GM19351 (cell line): ENCODE data around the gene PDF.

Experiments used
- ATAC-seq: cut with Tn5 transposase; IDR thresholded peaks from one replicate; pipeline ENCODE4 v1.9.1; 2021; ENCODE audit warnings: mild to moderate bottlenecking, moderate library complexity; ENCODE audit not compliant: unreplicated experiment

Gene PDF

GRCh38 chr16:69339289-69340094, 9.1 kb upstream of the PDF start, which contains the start of the genes COG8 and NIP7:
Gene COG8, minus strand, starts transcription at chr16:69339564. Its CDS starts 12 bp downstream, at chr16:69339552.
Gene NIP7, plus strand, starts transcription at chr16:69339772. Its CDS starts 58 bp downstream, at chr16:69339830.
- ATAC-seq, result peak; percentile 91

- no peak for ATAC-seq
These were observed 8.3 kb upstream of the PDF start for GRCh38 chr16:69338557-69339288.

GRCh38 chr16:69334696-69335095, 4.3 kb upstream of the PDF start:
- ATAC-seq, result no peak

- ATAC-seq, result peak; percentile 40
These were observed 761 bp downstream of the PDF start for GRCh38 chr16:69329369-69330285.

- no peak for ATAC-seq
These were observed 1.5 kb downstream of the PDF start for GRCh38 chr16:69328854-69329316.

- ATAC-seq, result no peak
These were observed 2.6 kb downstream of the PDF start for GRCh38 chr16:69327585-69328310.

GRCh38 chr16:69326172-69326873, 4.1 kb downstream of the PDF start:
- no peak for ATAC-seq

- ATAC-seq, result no peak
These were observed 4.6 kb downstream of the PDF start for GRCh38 chr16:69325784-69326171.

- ATAC-seq, result no peak
These were observed 5.7 kb downstream of the PDF start for GRCh38 chr16:69324585-69325253.

- ATAC-seq, result no peak
These were observed 6.3 kb downstream of the PDF start for GRCh38 chr16:69324013-69324531.

- ATAC-seq, result no peak
These were observed 7.0 kb downstream of the PDF start for GRCh38 chr16:69323415-69323814.

- ATAC-seq, result no peak
These were observed 8.0 kb downstream of the PDF start for GRCh38 chr16:69322343-69322742.

GRCh38 chr16:69321080-69321479, 9.3 kb downstream of the PDF start:
- no peak for ATAC-seq

GRCh38 chr16:69320740-69321073, 9.7 kb downstream of the PDF start:
- ATAC-seq, result no peak

GRCh38 chr16:69319826-69320739, 10.3 kb downstream of the PDF start:
- no peak for ATAC-seq

GRCh38 chr16:69319381-69319780, 11.0 kb downstream of the PDF start:
- ATAC-seq, result no peak

GRCh38 chr16:69318911-69319289, 11.5 kb downstream of the PDF start:
- no peak for ATAC-seq
